H1 (cell line): ENCODE data around the gene APMAP. TPM values are rescaled to one million over a fixed set of nuclear protein-coding genes. Genes with fewer than 3 reads are reported as not detected.

ENCODE experiments used
- CTCF ChIA-PET: fragments of 300-600 bp; sonication (Branson Sonifier 250); formaldehyde crosslinking; loops from one replicate; lab custom pipeline; 2021; ENCODE audit not compliant: partially characterized antibody; lab: Charles Lee
- POLR2A ChIA-PET: fragments of 300-600 bp; sonication (Branson Sonifier 250); formaldehyde crosslinking; loops from one replicate; lab custom pipeline; 2021; ENCODE audit warnings: inconsistent platforms; ENCODE audit not compliant: partially characterized antibody; lab: Charles Lee
- DNase-seq, 2 experiments: peaks; one replicate each; pipeline versions ENCODE4 v3.0.0 to v3.0.0-alpha.2; 2010 to 2022; ENCODE audit warnings: low spot score in 2 of 2, low read depth in 1 of 2, mixed read lengths in 1 of 2
- FAIRE-seq: peaks from 2 replicates; lab custom pipeline; 2011; peaks lifted over from hg19 to GRCh38; lab: Jason Lieb, UNC
- H2AFZ ChIP-seq: 2 replicates; pipeline ENCODE4 v1.8.1; 2012; ENCODE audit warnings: low read length, inconsistent platforms
- H2AK5ac ChIP-seq: 2 replicates; pipeline ENCODE4 v1.6.1; 2013; ENCODE audit warnings: low read depth, low read length
- H2BK120ac ChIP-seq: replicated peaks from 2 replicates; pipeline ENCODE3; 2013; ENCODE audit warnings: low read depth, low read length, inconsistent platforms
- H2BK12ac ChIP-seq: 2 replicates; pipeline ENCODE4 v1.6.1; 2013; ENCODE audit warnings: low read depth, low read length
- H2BK15ac ChIP-seq: 2 replicates; pipeline ENCODE4 v1.6.1; 2013; ENCODE audit warnings: low read length
- H2BK20ac ChIP-seq: 2 replicates; pipeline ENCODE4 v1.6.1; 2013; ENCODE audit warnings: low read length
- H2BK5ac ChIP-seq: 2 replicates; pipeline ENCODE4 v1.6.1; 2013; ENCODE audit warnings: low read depth, low read length
- H3K14ac ChIP-seq: 2 replicates; pipeline ENCODE4 v1.6.1; 2013; ENCODE audit warnings: inconsistent platforms; ENCODE audit not compliant: insufficient read length
- H3K18ac ChIP-seq: 2 replicates; pipeline ENCODE4 v1.6.1; 2013; ENCODE audit warnings: low read length; ENCODE audit errors: extremely low read depth
- H3K23ac ChIP-seq: 2 replicates; pipeline ENCODE4 v1.6.1; 2013; ENCODE audit warnings: inconsistent platforms; ENCODE audit not compliant: insufficient read length
- H3K23me2 ChIP-seq: 2 replicates; pipeline ENCODE4 v1.6.1; 2013; ENCODE audit warnings: low read depth, low read length
- H3K27ac ChIP-seq: 2 replicates; pipeline ENCODE4 v1.6.1; 2011; ENCODE audit warnings: low read depth, low read length, inconsistent platforms
- H3K27me3 ChIP-seq, 4 experiments: replicated peaks in 1 of 4; 1 replicate in 1 of 4; 2 replicates in 3 of 4; pipeline versions ENCODE4 v1.6.1 to v1.8.1; 2011 to 2013; ENCODE audit warnings: low read length in 3 of 4, mild to moderate bottlenecking in 3 of 4, inconsistent platforms in 2 of 4, mixed read lengths in 2 of 4, moderate library complexity in 1 of 4; ENCODE audit not compliant: control insufficient read depth in 3 of 4, insufficient read depth in 3 of 4; ENCODE audit errors: extremely low read depth in 1 of 4
- H3K36me3 ChIP-seq, 4 experiments: 2 replicates each; pipeline versions ENCODE4 v1.6.1 to v1.8.1; 2011 to 2013; ENCODE audit warnings: mild to moderate bottlenecking in 4 of 4, low read length in 3 of 4, moderate library complexity in 2 of 4, control low read depth in 1 of 4, inconsistent platforms in 1 of 4; ENCODE audit not compliant: insufficient read depth in 4 of 4, control insufficient read depth in 2 of 4
- H3K4ac ChIP-seq: replicated peaks from 2 replicates; pipeline ENCODE3; 2013; ENCODE audit warnings: low read length, low read depth, mixed read lengths, inconsistent platforms; ENCODE audit not compliant: insufficient read length
- H3K4me1 ChIP-seq, 4 experiments: replicated peaks in 1 of 4; 1 replicate in 1 of 4; 2 replicates in 3 of 4; pipeline versions ENCODE4 v1.6.1 to v1.8.1; 2011 to 2013; ENCODE audit warnings: low read length in 3 of 4, inconsistent platforms in 2 of 4, mixed read lengths in 1 of 4; ENCODE audit not compliant: insufficient read depth in 4 of 4, control insufficient read depth in 3 of 4
- H3K4me2 ChIP-seq, 2 experiments: 2 replicates each; pipeline versions ENCODE4 v1.6.1 to v1.8.1; 2011 to 2013; ENCODE audit warnings: low read depth in 2 of 2, low read length in 2 of 2, control low read depth in 1 of 2, inconsistent platforms in 1 of 2, mild to moderate bottlenecking in 1 of 2; ENCODE audit not compliant: insufficient read depth in 1 of 2
- H3K4me3 ChIP-seq, 4 experiments: fragments of 200-600, 300-600 bp in 1 of 4; sonication (generic), shearing (Covaris generic), sonication (Bioruptor Twin) in 1 of 4; 2 replicates each; pipeline versions ENCODE4 v1.5.1 to v1.8.1; 2011 to 2016; ENCODE audit warnings: low read length in 4 of 4, low read depth in 3 of 4, control low read depth in 2 of 4, inconsistent platforms in 2 of 4, mild to moderate bottlenecking in 2 of 4, mixed read lengths in 1 of 4, moderate library complexity in 1 of 4; ENCODE audit not compliant: insufficient read depth in 2 of 4; ENCODE audit errors: extremely low read depth in 1 of 4
- H3K56ac ChIP-seq: replicated peaks from 2 replicates; pipeline ENCODE3; 2013; ENCODE audit warnings: low read depth, mild to moderate bottlenecking, mixed read lengths, low read length, inconsistent platforms; ENCODE audit not compliant: insufficient read length
- H3K79me1 ChIP-seq: 2 replicates; pipeline ENCODE4 v1.6.1; 2013; ENCODE audit warnings: low read depth, low read length, control low read depth
- H3K79me2 ChIP-seq, 2 experiments: 2 replicates each; pipeline versions ENCODE4 v1.6.1 to v1.8.1; 2012 to 2013; ENCODE audit warnings: low read length in 2 of 2, mild to moderate bottlenecking in 2 of 2, inconsistent platforms in 1 of 2; ENCODE audit not compliant: insufficient read depth in 2 of 2, control insufficient read depth in 1 of 2
- H3K9ac ChIP-seq, 4 experiments: replicated peaks in 1 of 4; 1 replicate in 1 of 4; 2 replicates in 3 of 4; pipeline versions ENCODE4 v1.6.1 to v1.8.1; 2011 to 2013; ENCODE audit warnings: low read depth in 3 of 4, low read length in 3 of 4, control low read depth in 2 of 4, mild to moderate bottlenecking in 2 of 4, moderate library complexity in 2 of 4, inconsistent platforms in 1 of 4; ENCODE audit errors: extremely low read depth in 1 of 4
- H3K9me3 ChIP-seq, 2 experiments: 2 replicates each; pipeline versions ENCODE4 v1.6.1 to v1.8.1; 2012 to 2013; ENCODE audit warnings: mild to moderate bottlenecking in 2 of 2, moderate library complexity in 2 of 2, control low read depth in 1 of 2, inconsistent platforms in 1 of 2, low read depth in 1 of 2, low read length in 1 of 2, mixed read lengths in 1 of 2; ENCODE audit not compliant: insufficient read depth in 2 of 2
- H4K20me1 ChIP-seq, 2 experiments: replicated peaks in 1 of 2; 2 replicates each; pipeline versions ENCODE3 to v1.8.1; 2011 to 2013; ENCODE audit warnings: inconsistent platforms in 2 of 2, low read length in 2 of 2, mild to moderate bottlenecking in 1 of 2; ENCODE audit not compliant: insufficient read depth in 2 of 2, control insufficient read depth in 1 of 2
- H4K5ac ChIP-seq: 2 replicates; pipeline ENCODE4 v1.6.1; 2013; ENCODE audit warnings: low read length, low read depth, mixed read lengths, inconsistent platforms; ENCODE audit not compliant: insufficient read length
- H4K8ac ChIP-seq: 2 replicates; pipeline ENCODE4 v1.8.0; 2013; ENCODE audit warnings: mild to moderate bottlenecking, moderate library complexity, low read length, inconsistent platforms; ENCODE audit not compliant: insufficient read depth; ENCODE audit errors: extremely low read depth
- H4K91ac ChIP-seq: replicated peaks from 2 replicates; pipeline ENCODE3; 2013; ENCODE audit warnings: low read length, mixed read lengths, inconsistent platforms; ENCODE audit not compliant: insufficient read length
- CBX8 ChIP-seq: fragments of 300-800, 300-1000 bp; sonication (generic); IDR thresholded peaks from 2 replicates; pipeline ENCODE4 v1.7.1; 2016; ENCODE audit warnings: low read depth, low read length, borderline replicate concordance
- CREB1 ChIP-seq: IDR thresholded peaks from 2 replicates; pipeline ENCODE4 v1.6.1; 2012; ENCODE audit warnings: inconsistent platforms
- E2F6 ChIP-seq: IDR thresholded peaks from 2 replicates; pipeline ENCODE4 v1.6.1; 2012; ENCODE audit warnings: inconsistent platforms
- EP300 ChIP-seq, 2 experiments: IDR thresholded peaks; 1 replicate in 1 of 2; 2 replicates in 1 of 2; pipeline ENCODE4 v1.6.1; 2011 to 2012; ENCODE audit warnings: low read depth in 2 of 2, low read length in 2 of 2, mild to moderate bottlenecking in 2 of 2, borderline replicate concordance in 1 of 2, inconsistent platforms in 1 of 2, moderate library complexity in 1 of 2
- HDAC2 ChIP-seq, 2 experiments: fragments of 300-600 bp in 1 of 2; sonication (generic) in 1 of 2; IDR thresholded peaks; 2 replicates each; pipeline ENCODE4 v1.6.1; 2011 to 2012; ENCODE audit warnings: low read depth in 2 of 2, low read length in 2 of 2, mild to moderate bottlenecking in 2 of 2, moderate library complexity in 2 of 2, borderline replicate concordance in 1 of 2, inconsistent platforms in 1 of 2
- HDAC6 ChIP-seq: IDR thresholded peaks from one replicate; pipeline ENCODE4 v1.7.1; 2012; ENCODE audit warnings: low read depth, mild to moderate bottlenecking, inconsistent platforms, low read length, moderate library complexity
- NRF1 ChIP-seq: IDR thresholded peaks from 2 replicates; pipeline ENCODE4 v1.6.1; 2011; ENCODE audit warnings: mild to moderate bottlenecking, low read depth, low read length, improper control_type of control experiment
- POU5F1 ChIP-seq: IDR thresholded peaks from 2 replicates; pipeline ENCODE4 v1.6.1; 2011; ENCODE audit warnings: low read depth, mild to moderate bottlenecking, low read length, moderate library complexity
- RFX5 ChIP-seq: IDR thresholded peaks from 2 replicates; pipeline ENCODE4 v1.6.1; 2011; ENCODE audit warnings: low read depth, low read length, improper control_type of control experiment, borderline replicate concordance
- SP1 ChIP-seq: IDR thresholded peaks from 2 replicates; pipeline ENCODE4 v1.6.1; 2011; ENCODE audit warnings: low read depth, low read length
- TAF1 ChIP-seq: IDR thresholded peaks from 2 replicates; pipeline ENCODE4 v1.6.1; 2011; ENCODE audit warnings: mild to moderate bottlenecking, low read depth, low read length
- TAF7 ChIP-seq: optimal IDR thresholded peaks from 2 replicates; pipeline ENCODE3; 2011; ENCODE audit warnings: low read depth, mild to moderate bottlenecking, inconsistent platforms, low read length, moderate library complexity, borderline replicate concordance
- WGBS, 2 experiments: shearing (Covaris generic) in 1 of 2; methylation state at CpG; one replicate each; pipeline versions ENCODE4 v1.1.6 to v1.1.7; 2013 to 2015; ENCODE audit warnings: low lambda C conversion rate in 2 of 2, mixed read lengths in 2 of 2, inconsistent platforms in 1 of 2, low coverage in 1 of 2, missing lambda C conversion rate in 1 of 2; ENCODE audit not compliant: insufficient replicate concordance in 2 of 2, insufficient coverage in 1 of 2, insufficient read length in 1 of 2; ENCODE audit errors: extremely low coverage in 1 of 2, missing lambda C conversion rate in 1 of 2; 5-methylcytosine and 5-hydroxymethylcytosine counted together
- polyA plus RNA-seq, 7 experiments: library from polyadenylated mRNA; depleted of rRNA in 3 of 7; stranded (reverse) in 5 of 7; unstranded in 2 of 7; fragments of >200 nt in 5 of 7; fragments of 200-250 nt in 2 of 7; gene quantifications; 1 replicate in 5 of 7; 2 replicates in 1 of 7; 4 replicates in 1 of 7; pipeline versions ENCODE4 v1.2.1 to v1.2.3, GENCODE V29; 2011 to 2013; ENCODE audit warnings: missing spikeins in 2 of 7, mixed read lengths in 2 of 7
- total RNA-seq: library from RNA; stranded (reverse); fragmentation: NEBNext Ultra II Directional; extraction: Animal tissue kit (Norgen Biotek cat#: 25700); gene quantifications from 2 replicates; pipeline ENCODE4 v1.2.1, GENCODE V29; 2021

APMAP gene
- total and polyA plus RNA-seq, 2 of the 8 experiments (the other 6 are each of a cell fraction or from before 2014, with no cell fraction given), result 31.3 to 66.0 TPM

GRCh38 chr20:24971376-24972101, 21.0 kb downstream of the APMAP start:
- Histone ChIP-seq H3K9me3 (peaks cover 0 to 4% of the 10 kb centered on the region in 2 experiments; a peak in 1 of 4 replicates), H3K79me2 (no peaks in the 10 kb centered on the region; a peak in 1 of 4 replicates), H3K4ac (no peak overlapping the region), H2BK15ac (no peak overlapping the region), H3K9ac (no peak overlapping the region), H3K27me3 (no peaks in the 10 kb centered on the region), H4K8ac (peak overlapping the region; percentile 68), H3K27ac (no peak overlapping the region), H3K14ac (no peak overlapping the region), H3K4me1 (no peaks in the 10 kb centered on the region), H3K23me2 (no peaks in the 10 kb centered on the region), H2BK12ac (no peak overlapping the region), H4K5ac (no peak overlapping the region), H3K18ac (no peak overlapping the region), H3K4me2 (no peak overlapping the region), H3K56ac (no peak overlapping the region), H3K36me3 (peaks cover 6 to 19% (median 15%) of the 10 kb centered on the region in 4 experiments), H3K79me1 (0 out of 2 replicates have a peak, but pooled peaks cover 2% of the 10 kb centered on the region), H2BK5ac (no peak overlapping the region), H2BK20ac (no peak overlapping the region), H2AK5ac (no peak overlapping the region), H4K91ac (no peak overlapping the region), H3K23ac (no peak overlapping the region), H2BK120ac (no peak overlapping the region), H3K4me3 (no peak overlapping the region), H2AFZ (no peak overlapping the region), H4K20me1 (peaks cover 3 to 4% of the 10 kb centered on the region in 2 experiments)
- no peak for FAIRE-seq
- 88% methylated on average over 6 of the region's 6 CpGs; no CpG with 5 or more reads in 1 of the 2 experiments for WGBS, 2 experiments
- CTCF ChIA-PET, result interaction anchor here (1.0 to 1.1 kb wide), 2 partner anchors 10 to 41 kb away, joined by 3 read pairs; no protein-coding TSS in a partner anchor
- peak in 1 of 2 experiments; percentile 14 for DNase-seq
- POLR2A ChIA-PET, result no interaction called here
- TF ChIP-seq HDAC6 (no peak), CBX8 (no peak), NRF1 (no peak), EP300 (IDR thresholded peaks at IDR 0.05; ENCODE audit: borderline replicate concordance in 1 of 2, low read depth in 2 of 2, low read length in 2 of 2) (no peak), CREB1 (no peak), POU5F1 (no peak), TAF7 (no peak), TAF1 (no peak), E2F6 (no peak), SP1 (no peak), HDAC2 (IDR thresholded peaks at IDR 0.05; ENCODE audit: borderline replicate concordance in 1 of 2, low read depth in 2 of 2, low read length in 2 of 2) (no peak), RFX5 (no peak)
